K562 (cell line): ENCODE measurements around the gene ZNF689. TPM values are rescaled to one million over a fixed set of nuclear protein-coding genes. Genes with fewer than 3 reads are reported as not detected.

Source experiments
- BMI1 ChIP-seq: fragments of 150-350 bp; IDR thresholded peaks from 2 replicates; pipeline ENCODE4 v1.6.1; 2014; ENCODE audit warnings: low read length
- CCAR2 ChIP-seq: fragments of 200-400 bp; formaldehyde crosslinking; IDR thresholded peaks from 2 replicates; pipeline ENCODE4 v1.6.1; 2017; ENCODE audit warnings: mild to moderate bottlenecking, low read depth, low read length
- EWSR1 ChIP-seq: fragments of 450-650 bp; IDR thresholded peaks from 2 replicates; pipeline ENCODE4 v1.6.1; 2018; ENCODE audit warnings: borderline replicate concordance, mild to moderate bottlenecking, low read depth, moderate library complexity; ENCODE audit not compliant: partially characterized antibody
- HDGF ChIP-seq: fragments of 450-650 bp; IDR thresholded peaks from 2 replicates; pipeline ENCODE4 v1.6.1; 2016
- KLF13 ChIP-seq: fragments of 450-650 bp; IDR thresholded peaks from 2 replicates; pipeline ENCODE4 v1.6.1; 2016; ENCODE audit warnings: missing genetic modification characterization, low read depth, mild to moderate bottlenecking, missing compliant biosample characterization, moderate library complexity, borderline replicate concordance
- NR3C1 ChIP-seq: sonication (generic); formaldehyde crosslinking; IDR thresholded peaks from 2 replicates; pipeline ENCODE4 v1.8.1; 2022; ENCODE audit warnings: missing genetic modification reagents
- SIN3A ChIP-seq, 2 experiments: fragments of 150-350 bp in 1 of 2; IDR thresholded peaks; 2 replicates each; pipeline ENCODE4 v1.6.1; 2011 to 2016; ENCODE audit warnings: borderline replicate concordance in 2 of 2, low read depth in 2 of 2, low read length in 2 of 2, mild to moderate bottlenecking in 2 of 2, moderate library complexity in 2 of 2; ENCODE audit not compliant: control insufficient read depth in 1 of 2
- SLC30A9 ChIP-seq: fragments of 250-450 bp; sonication (Bioruptor Pico); IDR thresholded peaks from 2 replicates; pipeline ENCODE4 v1.8.0; 2022; ENCODE audit warnings: mild to moderate bottlenecking, moderate library complexity
- ZNF282 ChIP-seq: sonication (generic); formaldehyde crosslinking; IDR thresholded peaks from 2 replicates; pipeline ENCODE4 v1.8.1; 2023; ENCODE audit warnings: missing genetic modification reagents
- polyA plus RNA-seq, 8 experiments: library from polyadenylated mRNA; depleted of rRNA in 4 of 8; stranded (reverse) in 5 of 8; unstranded in 3 of 8; fragments of >200 nt; fragmentation: Nextera tagmentation in 2 of 8; fragmentation: Illumina TruSeq in 1 of 8; extraction: Ambion mirVana in 2 of 8; extraction: Trizol in 1 of 8; gene quantifications; 2 replicates each; pipeline versions ENCODE4 v1.2.1 to v1.2.3, GENCODE V29; 2011 to 2014; ENCODE audit warnings: inconsistent platforms in 1 of 8, missing spikeins in 1 of 8
- total RNA-seq, 7 experiments: library from RNA; depleted of rRNA in 6 of 7; stranded (reverse); fragments of >200 nt in 6 of 7; fragmentation: Illumina TruSeq in 2 of 7; extraction: Trizol in 2 of 7; gene quantifications; 2 replicates each; pipeline versions ENCODE4 v1.2.1 to v1.2.3, GENCODE V29; 2011 to 2021; ENCODE audit warnings: low replicate concordance in 1 of 7
- TF ChIP-seq, protein P1 (sequence below), 2 experiments: fragments of 450-650 bp; conservative IDR thresholded peaks; 2 replicates each; pipeline ENCODE4 v1.6.1; 2017; ENCODE audit warnings: mild to moderate bottlenecking in 2 of 2, moderate library complexity in 2 of 2

The ZNF689 gene
- total and polyA plus RNA-seq, 9 of the 15 experiments (the other 6 are each of a cell fraction or from before 2014, with no cell fraction given) = 5.4 to 15.4 (median 10.8) TPM

DNA sequence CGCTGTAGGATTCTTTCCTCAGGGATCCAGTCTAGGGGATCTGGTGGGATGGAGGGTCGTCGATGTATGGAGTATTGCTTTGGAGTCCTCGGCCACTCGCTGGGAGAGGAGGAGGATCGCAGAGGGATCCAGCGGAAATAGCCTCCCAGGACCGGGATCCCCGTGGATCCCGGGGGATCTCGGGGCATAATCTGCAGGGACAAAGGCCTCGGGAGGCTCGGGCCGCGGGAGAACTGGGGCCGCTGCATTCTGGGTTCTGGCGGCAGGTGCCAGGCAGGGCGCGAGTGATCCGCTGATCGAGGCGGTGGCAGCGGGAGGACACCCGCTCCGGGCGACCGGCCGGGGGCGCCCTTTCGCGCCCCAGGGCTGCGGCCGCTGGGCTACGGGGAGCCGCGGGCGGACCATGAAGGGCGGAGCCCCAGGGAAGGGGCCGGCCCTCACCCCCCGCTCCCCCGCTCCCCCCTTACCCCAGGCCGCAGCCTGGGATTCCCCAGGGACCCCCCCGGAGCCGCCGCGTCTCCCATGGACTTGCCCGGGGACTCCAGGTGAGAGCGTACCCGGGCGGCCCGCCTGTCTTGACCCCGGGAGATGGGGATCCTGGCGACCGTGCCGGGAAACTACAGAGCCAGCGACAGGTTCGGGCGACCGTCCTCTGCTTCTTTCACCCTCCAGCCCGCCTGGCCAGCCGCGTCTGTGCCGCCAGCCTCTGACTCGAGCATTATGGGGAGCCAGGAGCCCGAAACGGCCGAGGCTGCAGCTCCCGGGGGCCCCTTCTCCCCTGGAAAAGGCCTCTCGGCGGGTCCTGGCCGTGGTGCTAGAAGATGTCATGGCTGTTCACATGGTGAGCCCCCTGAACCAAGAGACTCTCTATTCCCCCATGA, 41.2 kb upstream of the ZNF689 start (continued):
- no peak for TF ChIP-seq ZNF282 (CRISPR knock-in tag)
- TF ChIP-seq CCAR2 = no peak
- no peak; a peak in 1 of 4 replicates for TF ChIP-seq SIN3A (IDR thresholded peaks at IDR 0.05; ENCODE audit: borderline replicate concordance in 2 of 2, control insufficient read depth in 1 of 2, low read depth in 2 of 2, low read length in 2 of 2)
- no peak for TF ChIP-seq NR3C1 (CRISPR knock-in tag)
- TF ChIP-seq KLF13 = no peak
- TF ChIP-seq HDGF = no peak
- no peak for TF ChIP-seq SLC30A9 (CRISPR knock-in tag)
- TF ChIP-seq, protein P1, sequence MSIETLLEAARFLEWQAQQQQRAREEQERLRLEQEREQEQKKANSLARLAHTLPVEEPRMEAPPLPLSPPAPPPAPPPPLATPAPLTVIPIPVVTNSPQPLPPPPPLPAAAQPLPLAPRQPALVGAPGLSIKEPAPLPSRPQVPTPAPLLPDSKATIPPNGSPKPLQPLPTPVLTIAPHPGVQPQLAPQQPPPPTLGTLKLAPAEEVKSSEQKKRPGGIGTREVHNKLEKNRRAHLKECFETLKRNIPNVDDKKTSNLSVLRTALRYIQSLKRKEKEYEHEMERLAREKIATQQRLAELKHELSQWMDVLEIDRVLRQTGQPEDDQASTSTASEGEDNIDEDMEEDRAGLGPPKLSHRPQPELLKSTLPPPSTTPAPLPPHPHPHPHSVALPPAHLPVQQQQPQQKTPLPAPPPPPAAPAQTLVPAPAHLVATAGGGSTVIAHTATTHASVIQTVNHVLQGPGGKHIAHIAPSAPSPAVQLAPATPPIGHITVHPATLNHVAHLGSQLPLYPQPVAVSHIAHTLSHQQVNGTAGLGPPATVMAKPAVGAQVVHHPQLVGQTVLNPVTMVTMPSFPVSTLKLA (conservative IDR thresholded peaks at IDR 0.05) = no peak
- TF ChIP-seq EWSR1 = no peak
- no peak for TF ChIP-seq BMI1
